Measurements from ENCODE around the gene PCDH19.

- TF ChIP-seq, protein P1, sequence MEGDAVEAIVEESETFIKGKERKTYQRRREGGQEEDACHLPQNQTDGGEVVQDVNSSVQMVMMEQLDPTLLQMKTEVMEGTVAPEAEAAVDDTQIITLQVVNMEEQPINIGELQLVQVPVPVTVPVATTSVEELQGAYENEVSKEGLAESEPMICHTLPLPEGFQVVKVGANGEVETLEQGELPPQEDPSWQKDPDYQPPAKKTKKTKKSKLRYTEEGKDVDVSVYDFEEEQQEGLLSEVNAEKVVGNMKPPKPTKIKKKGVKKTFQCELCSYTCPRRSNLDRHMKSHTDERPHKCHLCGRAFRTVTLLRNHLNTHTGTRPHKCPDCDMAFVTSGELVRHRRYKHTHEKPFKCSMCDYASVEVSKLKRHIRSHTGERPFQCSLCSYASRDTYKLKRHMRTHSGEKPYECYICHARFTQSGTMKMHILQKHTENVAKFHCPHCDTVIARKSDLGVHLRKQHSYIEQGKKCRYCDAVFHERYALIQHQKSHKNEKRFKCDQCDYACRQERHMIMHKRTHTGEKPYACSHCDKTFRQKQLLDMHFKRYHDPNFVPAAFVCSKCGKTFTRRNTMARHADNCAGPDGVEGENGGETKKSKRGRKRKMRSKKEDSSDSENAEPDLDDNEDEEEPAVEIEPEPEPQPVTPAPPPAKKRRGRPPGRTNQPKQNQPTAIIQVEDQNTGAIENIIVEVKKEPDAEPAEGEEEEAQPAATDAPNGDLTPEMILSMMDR (IDR thresholded peaks at IDR 0.05) = no peak
- no peak for TF ChIP-seq POLR2A (IDR thresholded peaks at IDR 0.05)
These were observed 36.4 kb downstream of the PCDH19 start for GRCh38 chrX:100373673-100374072.

Measured in lower leg skin (tissue), 3 donors.